GDM1 (cell line): ENCODE data around the gene PRR18.

ENCODE experiments used
- DNase-seq: peaks from one replicate; lab custom pipeline; 2025; lab: John Stamatoyannopoulos, UW

The PRR18 gene

GRCh38 chr6:166333172-166333995 lies 25.2 kb upstream of the PRR18 start:
- DNase-seq = peak; percentile 74

DNA sequence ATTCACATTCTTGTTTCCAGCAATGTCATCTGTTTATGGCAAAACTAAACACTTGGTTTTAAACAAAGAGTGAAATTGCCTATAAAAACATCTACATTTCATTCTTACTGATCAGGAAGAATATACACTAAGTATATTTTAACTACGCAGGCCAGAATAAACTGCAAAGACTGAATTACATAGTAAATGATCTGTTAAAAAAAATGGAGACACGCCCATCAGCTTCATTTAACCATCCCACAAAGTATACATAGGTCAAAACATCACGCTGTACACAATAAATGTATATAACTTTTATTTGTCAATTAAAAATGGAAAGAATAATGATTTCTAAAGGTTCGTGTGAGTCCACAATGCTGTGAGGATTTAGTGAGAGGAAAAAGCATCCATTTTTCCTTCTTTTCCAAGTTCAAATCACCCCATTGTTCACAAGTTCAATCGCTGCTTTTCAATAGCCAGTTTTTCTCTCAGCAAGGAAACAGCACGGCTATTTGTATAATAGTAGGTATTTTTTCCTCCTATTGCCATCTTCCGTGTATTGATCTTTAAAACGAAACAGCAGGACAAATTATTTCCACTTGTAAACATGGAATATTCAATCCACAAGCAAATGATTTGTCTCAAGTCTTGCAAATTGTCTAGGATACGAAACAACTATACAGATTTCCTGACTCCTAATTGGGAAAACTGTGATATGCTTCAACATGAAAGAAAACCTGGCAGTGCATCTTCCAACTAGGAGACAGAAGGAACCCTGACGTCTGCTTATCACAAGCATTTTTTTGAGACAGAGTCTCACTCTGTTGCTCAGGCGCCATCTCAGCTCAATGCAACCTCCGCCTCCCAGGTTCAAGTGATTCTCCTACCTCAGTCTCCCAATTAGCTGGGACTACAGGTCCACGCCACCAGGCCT lies 23.6 kb upstream of the PRR18 start:
- DNase-seq = no peak

- no peak for DNase-seq
Observed at GRCh38 chr6:166330612-166331011, 22.4 kb upstream of the PRR18 start.

GRCh38 chr6:166325383-166326042 lies 17.3 kb upstream of the PRR18 start:
- DNase-seq = no peak

DNA sequence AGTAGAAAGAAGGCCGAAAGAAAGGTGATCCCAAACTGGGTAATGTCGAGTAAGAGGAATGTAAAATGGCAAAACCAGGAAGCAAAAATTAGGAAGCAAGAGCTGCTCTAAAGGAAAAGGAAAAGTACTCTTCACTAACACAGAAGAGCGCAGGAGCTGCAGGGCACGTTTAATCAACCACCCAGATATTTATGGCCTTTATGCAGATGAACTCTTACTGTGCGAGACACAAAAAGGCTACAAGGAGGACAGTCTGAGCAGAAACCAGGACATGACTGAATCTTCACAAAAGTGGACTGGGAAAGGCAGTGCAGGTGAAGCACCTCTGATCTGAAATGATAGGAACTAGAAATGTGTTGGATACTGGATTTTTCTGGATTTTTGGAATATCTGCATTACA lies 15.2 kb upstream of the PRR18 start:
- no peak for DNase-seq

DNA sequence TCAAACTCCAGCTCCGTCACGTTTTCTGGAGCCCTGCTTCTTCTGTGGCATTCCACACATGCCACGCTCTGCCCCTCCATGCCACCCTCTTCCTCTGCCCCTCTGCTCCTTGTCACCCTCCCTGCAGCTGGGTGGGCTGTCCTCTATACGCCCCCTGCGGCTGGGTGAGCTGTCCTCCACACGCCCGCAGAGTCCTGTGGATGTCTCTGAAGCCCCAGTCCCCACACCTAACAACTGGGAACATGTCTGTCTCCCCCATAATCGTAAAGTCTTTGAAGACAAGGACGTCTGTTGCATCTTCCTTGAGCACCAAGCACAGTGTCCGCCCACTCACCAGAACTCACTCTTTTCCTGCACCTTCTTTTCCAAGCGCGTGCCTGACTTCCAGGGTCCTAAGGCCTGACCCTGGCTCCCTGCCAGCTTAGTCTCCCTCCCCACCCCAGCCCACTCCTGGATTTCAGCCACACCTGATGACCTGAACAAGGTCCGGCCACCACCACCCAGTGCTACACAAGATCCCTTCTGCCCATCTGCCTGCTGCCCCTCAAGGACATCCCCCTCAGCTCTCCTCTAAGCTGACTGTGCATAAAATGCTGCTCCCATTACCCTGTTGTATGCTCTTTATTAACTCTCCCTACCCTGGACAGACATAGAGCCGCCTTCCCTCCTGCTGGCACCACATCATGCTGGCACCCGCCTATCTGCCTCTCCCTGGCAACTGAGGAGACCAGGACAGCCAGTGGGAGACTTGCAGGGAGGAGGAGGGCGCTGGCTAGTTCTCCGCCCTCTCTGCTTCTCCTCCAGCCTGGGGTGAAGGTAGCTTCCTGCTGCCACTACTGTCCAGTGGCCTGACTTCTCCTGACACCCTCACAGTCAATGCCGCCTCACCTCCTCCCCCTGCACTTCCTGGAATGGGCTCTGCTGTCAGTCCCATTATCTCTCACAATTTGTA lies 10.7 kb upstream of the PRR18 start:
- no peak for DNase-seq

DNA sequence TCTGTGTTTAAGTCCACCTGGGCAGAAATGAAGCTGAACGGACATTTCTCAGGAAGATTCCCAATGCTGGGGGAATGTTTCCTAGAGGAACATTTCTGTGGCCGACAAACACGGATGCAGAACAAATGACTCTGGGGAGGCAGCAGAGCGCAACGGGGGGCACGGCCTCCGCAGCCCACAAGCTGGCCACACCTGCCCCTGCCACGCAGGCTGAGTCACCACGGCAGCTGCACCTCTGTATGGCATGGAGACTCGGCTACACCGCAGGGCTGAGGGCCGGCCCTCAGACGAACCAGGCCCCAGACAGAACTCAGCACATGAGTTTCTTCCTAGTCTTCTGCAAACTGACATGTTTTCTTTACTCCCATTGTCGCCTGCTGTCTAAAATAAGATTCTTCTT lies 10.0 kb upstream of the PRR18 start:
- DNase-seq = no peak

DNA sequence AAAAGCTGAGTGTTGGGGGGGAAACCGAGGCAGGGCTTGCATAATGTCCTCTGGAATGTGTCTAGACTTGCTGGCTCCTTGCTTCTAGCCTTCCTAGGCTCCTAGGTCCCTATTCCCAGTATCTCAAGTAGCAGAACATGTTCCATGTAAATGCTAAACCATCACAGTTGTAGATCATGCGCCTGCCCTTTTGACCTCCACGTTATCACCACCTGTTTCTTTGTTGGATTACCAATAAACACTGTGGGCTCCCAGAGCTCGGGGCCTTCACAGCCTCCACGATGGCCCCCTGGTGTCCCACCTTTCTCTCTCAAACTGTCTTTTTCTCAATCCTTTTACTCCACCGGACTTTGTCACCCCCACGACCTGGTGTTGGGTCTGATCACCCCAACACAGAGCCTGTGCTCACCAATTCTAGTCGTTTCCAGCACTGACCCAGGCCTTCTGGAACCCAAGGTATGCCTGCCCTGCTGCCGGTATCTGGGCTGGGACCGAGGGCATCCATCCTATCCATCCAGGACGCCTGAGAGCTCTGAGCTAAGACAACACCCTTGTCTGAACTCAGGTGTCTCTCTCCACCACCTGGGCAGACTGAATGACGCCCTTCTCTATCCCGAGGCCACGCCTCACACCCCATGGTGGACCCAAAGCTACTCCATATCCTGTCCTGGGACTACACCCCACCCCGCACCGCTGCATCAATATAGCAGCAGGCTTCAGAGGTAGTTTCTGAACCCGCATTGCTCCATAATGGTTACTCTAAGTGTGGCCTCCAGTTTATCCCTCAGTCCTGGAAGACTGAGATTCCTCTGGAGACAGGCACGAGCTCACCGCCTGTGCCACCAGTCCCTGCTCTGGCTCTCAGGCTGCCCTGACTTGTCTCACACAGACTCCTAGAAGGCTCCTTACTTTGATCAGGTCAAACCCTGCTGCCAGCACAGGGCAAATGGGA lies 9.3 kb upstream of the PRR18 start:
- DNase-seq = no peak

GRCh38 chr6:166315436-166315835 lies 7.2 kb upstream of the PRR18 start:
- DNase-seq = no peak

DNA sequence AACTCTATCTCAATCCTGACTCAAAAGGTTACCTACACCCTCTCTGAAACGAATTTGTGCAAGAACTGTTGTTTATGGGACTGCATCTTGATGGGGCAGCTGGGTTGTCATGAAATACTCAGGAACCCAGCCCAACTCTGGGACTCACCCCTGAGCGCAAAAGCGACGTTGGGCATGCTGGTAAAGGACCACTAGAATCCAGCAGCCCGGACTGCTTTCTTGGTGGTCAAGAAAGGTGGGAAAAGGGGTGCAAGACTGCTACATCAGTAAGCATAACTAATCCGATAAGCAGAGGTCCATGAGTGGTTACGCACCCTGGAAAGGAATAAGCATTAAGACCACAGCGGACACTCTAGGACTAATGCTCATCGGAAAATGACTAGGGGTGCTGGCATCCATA lies 6.3 kb upstream of the PRR18 start:
- DNase-seq = no peak

GRCh38 chr6:166313255-166314070 lies 5.3 kb upstream of the PRR18 start:
- peak; percentile 53 for DNase-seq

DNA sequence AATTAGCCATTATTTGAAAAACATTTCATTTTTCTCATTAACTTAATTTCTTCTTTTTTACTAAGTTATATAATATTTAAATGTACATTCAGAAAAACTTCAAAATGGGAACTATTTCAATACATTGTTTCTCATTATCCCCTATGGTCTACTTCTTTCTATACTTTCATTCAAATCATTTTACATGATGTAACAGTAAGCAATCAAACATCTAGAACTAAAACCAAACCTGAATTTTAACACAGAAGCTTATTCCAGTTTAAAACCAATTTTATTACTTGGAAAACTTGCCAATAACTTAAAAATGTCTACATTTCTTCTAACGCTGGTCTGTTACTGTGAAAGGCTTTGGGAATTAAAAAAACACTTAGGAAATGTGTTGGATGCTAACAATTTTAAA lies 4.6 kb upstream of the PRR18 start:
- no peak for DNase-seq

- no peak for DNase-seq
Observed at GRCh38 chr6:166310634-166311033, 2.4 kb upstream of the PRR18 start.

GRCh38 chr6:166309977-166310376 lies 1.8 kb upstream of the PRR18 start:
- no peak for DNase-seq

DNA sequence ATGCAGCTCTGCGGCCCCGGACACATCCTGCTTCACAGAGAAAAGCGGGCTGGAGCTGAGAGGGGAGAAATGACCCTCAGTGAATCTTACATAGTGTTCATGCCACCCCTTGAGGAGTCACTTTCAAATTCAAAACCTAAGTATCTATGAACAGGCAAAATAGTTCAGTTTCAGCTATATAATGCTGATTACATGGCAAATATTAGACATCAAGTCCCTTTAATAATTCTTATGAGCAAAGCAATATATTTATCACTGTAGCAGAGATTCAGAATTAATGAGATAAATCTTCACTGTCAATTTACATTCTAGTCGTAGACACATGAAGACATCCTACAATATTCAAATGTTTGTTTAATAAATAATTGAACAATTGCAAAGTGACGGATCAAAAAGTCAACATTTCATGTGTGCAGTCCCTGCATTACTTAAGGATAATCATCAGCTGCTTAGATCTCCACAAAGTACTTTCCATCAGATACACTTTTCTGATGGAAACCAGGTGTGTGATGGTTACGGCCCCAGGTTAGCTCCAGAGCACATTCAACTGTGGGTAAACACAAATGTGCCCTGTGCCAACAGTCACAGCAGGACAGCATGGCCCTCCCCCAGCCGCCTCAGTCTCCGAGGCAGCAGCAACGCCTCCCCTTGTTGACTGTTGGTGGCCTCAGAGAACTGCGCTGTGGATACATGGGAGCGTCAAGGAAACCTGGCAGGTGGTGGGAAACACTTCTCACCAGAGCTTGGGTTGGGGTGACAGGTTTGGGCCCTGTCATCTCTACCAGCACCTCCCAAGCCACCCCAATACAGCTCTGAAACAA lies 787 bp upstream of the PRR18 start:
- no peak for DNase-seq

DNA sequence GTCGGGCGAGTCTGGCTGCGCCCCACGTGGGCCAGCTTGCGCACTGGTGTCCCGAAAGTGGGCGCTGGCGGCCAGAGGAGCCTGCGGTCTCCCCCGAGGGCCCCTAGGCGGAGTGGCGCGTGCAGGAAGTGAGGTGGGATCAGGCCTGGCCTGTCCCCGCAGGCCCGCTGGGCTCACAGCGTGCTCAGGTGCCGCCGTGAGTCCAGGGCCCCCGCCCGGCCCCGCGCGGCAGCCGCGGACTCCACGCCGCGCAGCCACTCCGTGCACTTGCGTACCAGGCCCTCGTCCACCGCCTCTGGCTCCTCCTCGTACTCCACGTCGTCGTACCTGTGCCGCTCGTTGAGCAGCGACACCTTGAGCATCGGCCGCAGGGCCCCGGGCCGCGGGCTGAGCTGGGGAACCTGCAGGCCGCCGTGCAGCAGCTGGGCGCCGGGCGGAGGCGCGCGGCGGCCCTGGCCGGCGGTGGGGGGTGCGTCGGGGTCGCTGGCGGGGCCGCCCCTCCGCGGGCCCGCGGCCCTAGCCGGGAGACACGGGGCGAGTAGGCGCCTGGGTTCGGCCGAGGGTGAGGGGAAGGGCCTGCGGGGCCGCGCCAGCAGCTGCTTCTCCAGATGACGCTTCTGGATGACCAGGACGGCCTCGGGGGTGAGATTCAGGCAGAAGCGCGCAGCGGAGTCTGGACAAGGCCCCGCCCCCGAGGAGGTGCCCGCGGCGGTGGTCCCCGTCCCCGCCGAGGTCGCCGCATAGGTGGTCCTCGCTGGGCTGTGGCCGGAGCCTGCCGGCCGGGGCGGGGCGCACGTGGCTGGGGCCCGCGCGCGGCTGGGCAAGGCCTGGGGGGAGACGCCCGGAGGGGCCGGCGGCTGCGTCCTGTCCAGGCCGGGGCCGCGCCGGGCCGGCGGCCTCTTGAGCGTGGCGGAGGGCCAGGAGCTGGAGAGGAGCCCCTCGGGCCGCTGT lies 835 bp downstream of the PRR18 start:
- no peak for DNase-seq

GRCh38 chr6:166306378-166307081 lies 1.7 kb downstream of the PRR18 start:
- no peak for DNase-seq
